DMS153 treated with DMSO at 0.1 percent for 48 hours (cell line): Measurements from ENCODE around the gene WDR93.
"Not testable (repeated sequence)": the region's sequence is repeated elsewhere in the genome, so short reads cannot be mapped to it uniquely, and the experiment has no call there.

Experiments
- DNase-seq: peaks from one replicate; lab custom pipeline; 2025; ENCODE audit not compliant: unreplicated experiment; lab: John Stamatoyannopoulos, UW

WDR93 gene

GRCh38 chr15:89681146-89681545, 9.5 kb upstream of the WDR93 start:
- no peak for DNase-seq

GRCh38 chr15:89685995-89686394, 4.6 kb upstream of the WDR93 start:
- DNase-seq: no peak

GRCh38 chr15:89686522-89686921, 4.1 kb upstream of the WDR93 start:
- no peak for DNase-seq

GRCh38 chr15:89689930-89690275, 708 bp upstream of the WDR93 start:
- not testable (repeated sequence) for DNase-seq

- no peak for DNase-seq
Observed at GRCh38 chr15:89693091-89693490, 2.5 kb downstream of the WDR93 start.

GRCh38 chr15:89693696-89694095, 3.1 kb downstream of the WDR93 start:
- no peak for DNase-seq

- DNase-seq: no peak
Observed at GRCh38 chr15:89695198-89695597, 4.6 kb downstream of the WDR93 start.

GRCh38 chr15:89704411-89704810, 13.8 kb downstream of the WDR93 start:
- no peak for DNase-seq

- DNase-seq: no peak
Observed at GRCh38 chr15:89707577-89707976, 17.0 kb downstream of the WDR93 start.

GRCh38 chr15:89714775-89715174, 24.2 kb downstream of the WDR93 start:
- no peak for DNase-seq

GRCh38 chr15:89723031-89723430, 32.4 kb downstream of the WDR93 start:
- DNase-seq: no peak

GRCh38 chr15:89724621-89725020, 34.0 kb downstream of the WDR93 start:
- no peak for DNase-seq

- no peak for DNase-seq
Observed at GRCh38 chr15:89725064-89725463, 34.5 kb downstream of the WDR93 start.

GRCh38 chr15:89728254-89728653, 37.6 kb downstream of the WDR93 start:
- DNase-seq: no peak

- no peak for DNase-seq
Observed at GRCh38 chr15:89731275-89731674, 40.7 kb downstream of the WDR93 start.

- DNase-seq: no peak
Observed at GRCh38 chr15:89732451-89733172, 42.0 kb downstream of the WDR93 start.

- no peak for DNase-seq
Observed at GRCh38 chr15:89735773-89736172, 45.2 kb downstream of the WDR93 start.

GRCh38 chr15:89740137-89740536, 49.5 kb downstream of the WDR93 start:
- DNase-seq: peak; percentile 7

- no peak for DNase-seq
Observed at GRCh38 chr15:89743011-89743410, 52.4 kb downstream of the WDR93 start.

GRCh38 chr15:89743594-89743993, 53.0 kb downstream of the WDR93 start:
- DNase-seq: no peak

- no peak for DNase-seq
Observed at GRCh38 chr15:89745131-89745530, 54.5 kb downstream of the WDR93 start.

- no peak for DNase-seq
Observed at GRCh38 chr15:89745768-89746167, 55.2 kb downstream of the WDR93 start.

- DNase-seq: no peak
Observed at GRCh38 chr15:89746386-89746780, 55.8 kb downstream of the WDR93 start.
